H1 (cell line): ENCODE measurements around the gene AWAT2. TPM values are rescaled to one million over a fixed set of nuclear protein-coding genes. Genes with fewer than 3 reads are reported as not detected.

ENCODE experiments used
- CEBPB ChIP-seq: IDR thresholded peaks from 2 replicates; pipeline ENCODE4 v1.6.1; 2012; ENCODE audit warnings: low read depth, low read length
- CHD7 ChIP-seq: fragments of 300-600 bp; sonication (generic); IDR thresholded peaks from 2 replicates; pipeline ENCODE4 v1.7.1; 2012; ENCODE audit warnings: low read length, moderate library complexity, mild to moderate bottlenecking, inconsistent platforms; ENCODE audit not compliant: insufficient replicate concordance
- FOSL1 ChIP-seq: IDR thresholded peaks from 2 replicates; pipeline ENCODE4 v1.6.1; 2011; ENCODE audit warnings: mild to moderate bottlenecking, low read depth, low read length, moderate library complexity; ENCODE audit not compliant: insufficient read depth
- GABPA ChIP-seq: IDR thresholded peaks from 2 replicates; pipeline ENCODE4 v1.6.1; 2011; ENCODE audit warnings: mild to moderate bottlenecking, low read length, moderate library complexity, borderline replicate concordance; ENCODE audit not compliant: insufficient read depth
- HDAC2 ChIP-seq, 2 experiments: fragments of 300-600 bp in 1 of 2; sonication (generic) in 1 of 2; IDR thresholded peaks; 2 replicates each; pipeline ENCODE4 v1.6.1; 2011 to 2012; ENCODE audit warnings: low read depth in 2 of 2, low read length in 2 of 2, mild to moderate bottlenecking in 2 of 2, moderate library complexity in 2 of 2, borderline replicate concordance in 1 of 2, inconsistent platforms in 1 of 2
- KDM5A ChIP-seq: fragments of 200-600 bp; IDR thresholded peaks from 2 replicates; pipeline ENCODE4 v1.7.1; 2012; ENCODE audit warnings: mild to moderate bottlenecking, low read length, inconsistent platforms, mixed read lengths
- RAD21 ChIP-seq, 2 experiments: IDR thresholded peaks in 1 of 2; conservative IDR thresholded peaks in 1 of 2; 2 replicates each; pipeline ENCODE4 v1.6.1; 2011; ENCODE audit warnings: low read depth in 2 of 2, low read length in 2 of 2, improper control_type of control experiment in 1 of 2, inconsistent platforms in 1 of 2, mild to moderate bottlenecking in 1 of 2, moderate library complexity in 1 of 2
- RNF2 ChIP-seq: fragments of 200-900, 300-1000 bp; sonication (generic); IDR thresholded peaks from 2 replicates; pipeline ENCODE4 v1.7.1; 2016; ENCODE audit warnings: borderline replicate concordance, low read depth, mild to moderate bottlenecking, antibody characterized with exemption, low read length; ENCODE audit not compliant: poor library complexity, severe bottlenecking; ENCODE audit errors: missing control alignments
- SIRT6 ChIP-seq: IDR thresholded peaks from one replicate; pipeline ENCODE4 v1.7.1; 2012; ENCODE audit warnings: low read length, inconsistent platforms
- polyA plus RNA-seq, 7 experiments: library from polyadenylated mRNA; depleted of rRNA in 3 of 7; stranded (reverse) in 5 of 7; unstranded in 2 of 7; fragments of >200 nt in 5 of 7; fragments of 200-250 nt in 2 of 7; gene quantifications; 1 replicate in 5 of 7; 2 replicates in 1 of 7; 4 replicates in 1 of 7; pipeline versions ENCODE4 v1.2.1 to v1.2.3, GENCODE V29; 2011 to 2013; ENCODE audit warnings: missing spikeins in 2 of 7, mixed read lengths in 2 of 7
- total RNA-seq: library from RNA; stranded (reverse); fragmentation: NEBNext Ultra II Directional; extraction: Animal tissue kit (Norgen Biotek cat#: 25700); gene quantifications from 2 replicates; pipeline ENCODE4 v1.2.1, GENCODE V29; 2021

Gene AWAT2
- total and polyA plus RNA-seq, 2 of the 8 experiments (the other 6 are each of a cell fraction or from before 2014, with no cell fraction given) = not detected

- TF ChIP-seq CHD7 = no peak
- no peak for TF ChIP-seq RAD21 (IDR thresholded peaks at IDR 0.05 in 1 of 2, conservative IDR thresholded peaks at IDR 0.05 in 1 of 2; ENCODE audit: low read depth in 2 of 2, low read length in 2 of 2)
- no peak for TF ChIP-seq CEBPB
- no peak for TF ChIP-seq HDAC2 (IDR thresholded peaks at IDR 0.05; ENCODE audit: borderline replicate concordance in 1 of 2, low read depth in 2 of 2, low read length in 2 of 2)
- TF ChIP-seq SIRT6 = no peak
- TF ChIP-seq KDM5A = no peak
- no peak for TF ChIP-seq FOSL1
- TF ChIP-seq GABPA = no peak
- no peak for TF ChIP-seq RNF2
- TF ChIP-seq, all 59 proteins: peak for 0
These were observed 53.6 kb downstream of the AWAT2 start (continued) for GRCh38 chrX:69996113-69996468.
